ENCODE results near the gene ROCK2. TPM values are rescaled to one million over a fixed set of nuclear protein-coding genes. Genes with fewer than 3 reads are reported as not detected.
"Not testable (repeated sequence)": the region's sequence is repeated elsewhere in the genome, so short reads cannot be mapped to it uniquely, and the experiment has no call there.

The ROCK2 gene
- total RNA-seq, 1 experiment from 2014 or later, result 44.6 TPM

DNA sequence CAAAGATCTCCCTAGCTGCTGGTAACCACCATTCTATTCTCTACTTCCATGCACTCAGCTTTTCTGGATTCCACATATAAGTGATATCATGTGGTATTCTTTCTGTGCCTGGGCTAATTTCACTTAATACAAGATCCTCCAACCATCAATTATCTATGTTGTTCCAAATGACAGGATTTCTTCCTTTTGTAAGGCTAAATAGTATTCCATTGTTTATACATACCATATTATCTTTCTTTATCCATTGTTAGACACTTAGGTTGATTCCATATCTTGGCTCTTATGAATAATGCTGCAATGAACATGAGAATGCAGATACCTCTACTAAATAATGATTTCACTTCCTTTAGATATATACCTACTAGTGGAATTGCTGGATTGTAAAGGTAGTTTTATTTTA, 66.2 kb downstream of the ROCK2 start:
- DNase-seq (ENCODE audit: low spot score), result no peak

DNA sequence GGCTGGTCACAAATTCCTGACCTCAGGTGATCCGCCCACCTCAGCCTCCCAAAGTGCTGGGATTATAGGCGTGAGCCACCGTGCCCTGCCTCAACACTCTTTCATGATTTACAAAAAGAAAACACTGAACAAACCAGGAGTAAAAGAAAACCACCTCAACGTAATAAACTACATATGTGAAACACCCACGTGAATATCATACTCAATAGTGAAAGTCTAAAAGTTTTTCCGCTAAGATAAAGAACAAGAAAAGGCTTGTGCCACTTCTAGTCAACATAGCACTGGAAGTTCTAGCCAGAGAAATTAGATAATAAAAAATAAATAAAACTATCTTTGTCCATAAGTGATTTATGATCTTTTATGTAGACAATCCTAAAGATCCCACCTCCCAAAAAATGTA, 68.5 kb downstream of the ROCK2 start:
- DNase-seq (ENCODE audit: low spot score), result no peak

- no peak for DNase-seq (ENCODE audit: low spot score)
Observed at GRCh38 chr2:11270891-11271290, 73.5 kb downstream of the ROCK2 start.

DNA sequence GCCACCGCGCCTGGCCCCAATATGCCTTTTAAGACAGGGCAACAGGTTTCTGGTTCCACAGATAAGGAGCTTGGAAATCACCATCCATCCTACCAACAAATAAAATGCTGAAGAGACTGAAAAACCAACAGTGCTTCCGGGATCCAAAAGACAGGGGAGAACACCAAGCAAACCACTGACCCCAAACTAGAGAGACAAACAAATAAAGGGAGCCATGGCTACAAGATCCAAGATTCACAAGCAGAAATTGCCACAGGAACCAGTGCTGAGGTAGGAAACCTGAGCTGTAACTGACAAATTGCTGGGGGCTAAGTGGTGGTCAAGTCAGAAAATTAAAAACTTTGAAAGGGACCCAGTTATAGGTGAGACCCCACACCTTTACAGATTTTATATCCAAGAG, 76.5 kb downstream of the ROCK2 start:
- DNase-seq (ENCODE audit: low spot score), result no peak

DNA sequence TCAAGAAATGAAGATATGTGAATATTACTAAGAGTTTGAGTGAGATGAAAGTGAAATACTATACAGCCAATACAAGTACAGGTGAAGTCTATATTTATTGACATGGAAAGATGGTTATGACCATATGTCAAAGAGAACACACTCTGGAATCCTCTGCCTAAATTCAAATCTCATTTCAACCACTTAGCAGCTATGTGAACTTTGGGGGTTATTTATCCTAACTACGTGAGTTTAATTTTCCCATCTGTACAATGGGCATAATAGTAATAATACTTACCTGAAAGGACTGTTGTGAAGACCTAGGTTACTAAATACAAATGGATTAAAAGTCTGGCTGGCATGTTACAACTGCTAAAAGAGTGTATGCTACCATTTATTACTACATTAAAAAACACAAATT, 79.6 kb downstream of the ROCK2 start:
- DNase-seq (ENCODE audit: low spot score), result no peak

DNA sequence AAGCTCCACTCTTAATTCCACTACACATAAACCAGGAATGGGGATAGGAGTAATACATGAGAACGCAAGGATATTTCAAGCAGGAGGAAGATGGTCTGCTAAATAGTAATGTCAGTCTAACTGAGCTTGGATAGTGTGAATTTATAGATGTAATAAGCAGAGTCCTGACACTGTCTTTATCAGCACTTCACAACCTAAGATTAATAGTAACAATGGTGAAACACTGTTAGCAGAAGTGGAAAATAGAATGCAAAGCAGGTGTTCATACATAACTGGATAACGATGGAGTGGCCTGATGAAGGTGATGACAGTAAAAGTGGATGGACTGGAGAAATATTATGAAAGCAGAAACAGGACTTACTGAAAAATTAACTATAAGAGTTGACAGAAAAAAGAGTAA, 80.4 kb downstream of the ROCK2 start:
- no peak for DNase-seq (ENCODE audit: low spot score)

- no peak for DNase-seq (ENCODE audit: low spot score)
Observed at GRCh38 chr2:11263177-11263576, 81.3 kb downstream of the ROCK2 start.

- DNase-seq (ENCODE audit: low spot score), result not testable (repeated sequence)
Observed at GRCh38 chr2:11262438-11262837, 82.0 kb downstream of the ROCK2 start.

DNA sequence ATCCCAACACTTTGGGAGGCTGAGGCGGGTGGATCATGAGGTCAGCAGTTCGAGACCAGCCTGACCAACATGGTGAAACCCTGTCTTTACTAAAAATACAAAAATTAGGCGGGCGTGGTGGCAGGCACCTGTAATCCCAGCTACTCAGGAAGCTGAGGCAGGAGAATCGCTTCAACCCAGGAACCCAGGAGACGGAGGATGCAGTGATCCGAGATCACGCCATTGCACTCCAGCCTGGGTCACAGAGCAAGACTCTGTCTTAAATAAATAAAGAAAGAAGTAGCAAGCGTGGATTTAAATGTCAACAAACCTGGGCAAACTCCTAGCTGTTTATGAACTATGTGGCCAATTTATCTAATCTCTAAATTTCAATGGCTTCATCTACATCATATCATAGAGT, 82.9 kb downstream of the ROCK2 start:
- DNase-seq (ENCODE audit: low spot score), result not testable (repeated sequence)

GRCh38 chr2:11260979-11261378, 83.5 kb downstream of the ROCK2 start:
- no peak for DNase-seq (ENCODE audit: low spot score)

- no peak for DNase-seq (ENCODE audit: low spot score)
Observed at GRCh38 chr2:11257964-11258363, 86.5 kb downstream of the ROCK2 start.

DNA sequence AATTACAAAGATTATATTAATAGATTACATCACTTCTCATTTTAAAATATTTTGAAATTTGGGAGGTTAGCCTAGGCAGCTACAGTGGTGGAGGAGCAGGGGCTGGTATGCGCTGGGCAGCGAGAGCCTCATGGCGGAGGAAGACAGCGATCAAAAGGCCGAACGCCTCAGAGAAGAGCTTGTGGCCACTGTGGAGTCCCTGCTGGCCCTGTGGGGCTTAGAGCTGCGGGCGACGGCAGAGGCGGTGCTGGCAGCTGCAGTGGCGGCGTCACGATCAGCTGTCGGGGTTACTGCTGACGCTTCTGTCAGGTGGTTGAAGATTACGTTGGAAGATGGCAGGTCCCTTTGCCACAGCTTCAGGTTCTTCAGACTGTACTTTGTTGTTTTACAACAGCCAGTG, 87.4 kb downstream of the ROCK2 start:
- no peak for DNase-seq (ENCODE audit: low spot score)

- DNase-seq (ENCODE audit: low spot score), result no peak
Observed at GRCh38 chr2:11256166-11256565, 88.3 kb downstream of the ROCK2 start.

DNA sequence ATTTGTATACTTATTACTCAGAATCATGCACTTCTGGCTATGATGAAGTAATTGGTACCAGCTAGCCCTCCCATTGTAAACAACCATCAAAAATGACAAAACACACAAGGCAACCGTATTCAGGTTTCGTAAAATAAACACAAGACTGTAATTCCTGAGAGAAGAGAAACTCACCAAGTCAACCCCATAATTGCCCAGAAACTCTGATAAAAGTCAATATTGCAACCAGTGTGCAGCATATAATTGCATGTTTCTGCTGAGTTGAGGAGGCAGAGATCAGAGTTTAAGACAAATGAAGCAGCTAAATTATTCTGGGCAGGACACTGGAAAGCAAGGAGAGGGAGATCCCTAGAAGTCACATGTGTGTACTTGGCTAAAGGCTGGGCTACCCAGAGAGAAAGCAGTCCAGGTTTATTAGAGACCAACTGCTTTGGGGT, 90.3 kb downstream of the ROCK2 start:
- DNase-seq (ENCODE audit: low spot score), result no peak

GRCh38 chr2:11252458-11252857, 92.0 kb downstream of the ROCK2 start:
- not testable (repeated sequence) for DNase-seq (ENCODE audit: low spot score)

- DNase-seq (ENCODE audit: low spot score), result peak; percentile 5
Observed at GRCh38 chr2:11250400-11251196, 93.8 kb downstream of the ROCK2 start.

GRCh38 chr2:11245322-11245721, 99.1 kb downstream of the ROCK2 start:
- no peak for DNase-seq (ENCODE audit: low spot score)

DNA sequence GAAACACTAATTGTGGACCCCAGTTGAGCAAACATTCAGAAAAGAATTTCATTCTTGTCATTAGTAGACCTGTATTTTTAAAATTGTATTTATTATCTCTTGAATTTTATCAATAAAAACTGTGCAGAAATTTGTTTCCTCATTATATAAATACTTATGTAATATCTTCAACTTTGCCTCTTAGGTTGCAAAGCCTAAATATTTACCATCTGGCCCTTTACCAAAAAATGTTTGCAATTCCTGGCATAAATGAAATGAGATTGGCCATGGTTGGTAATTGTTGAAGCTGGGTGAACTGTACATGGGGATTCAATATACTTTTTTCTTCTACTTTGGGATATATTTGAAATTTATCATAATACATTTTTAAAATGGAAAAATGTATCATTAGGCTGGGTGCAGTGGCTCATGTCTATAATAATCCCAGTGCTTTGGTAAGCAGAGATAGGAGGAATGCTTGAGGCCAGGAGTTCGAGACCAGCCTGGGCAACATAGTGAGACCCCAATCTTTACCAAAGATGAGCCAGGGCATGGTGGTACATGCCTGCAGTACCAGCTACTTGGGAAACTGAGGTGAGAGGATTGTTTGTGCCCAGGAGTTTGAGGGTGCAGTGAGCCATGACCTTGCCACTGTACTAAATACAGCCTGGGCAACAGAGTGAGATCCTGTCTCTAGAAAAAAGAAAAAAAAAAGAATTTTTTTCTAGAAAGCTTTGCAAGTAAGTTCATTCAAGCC, 100.2 kb downstream of the ROCK2 start:
- DNase-seq (ENCODE audit: low spot score), result no peak

GRCh38 chr2:11243512-11243911, 100.9 kb downstream of the ROCK2 start:
- DNase-seq (ENCODE audit: low spot score), result no peak

DNA sequence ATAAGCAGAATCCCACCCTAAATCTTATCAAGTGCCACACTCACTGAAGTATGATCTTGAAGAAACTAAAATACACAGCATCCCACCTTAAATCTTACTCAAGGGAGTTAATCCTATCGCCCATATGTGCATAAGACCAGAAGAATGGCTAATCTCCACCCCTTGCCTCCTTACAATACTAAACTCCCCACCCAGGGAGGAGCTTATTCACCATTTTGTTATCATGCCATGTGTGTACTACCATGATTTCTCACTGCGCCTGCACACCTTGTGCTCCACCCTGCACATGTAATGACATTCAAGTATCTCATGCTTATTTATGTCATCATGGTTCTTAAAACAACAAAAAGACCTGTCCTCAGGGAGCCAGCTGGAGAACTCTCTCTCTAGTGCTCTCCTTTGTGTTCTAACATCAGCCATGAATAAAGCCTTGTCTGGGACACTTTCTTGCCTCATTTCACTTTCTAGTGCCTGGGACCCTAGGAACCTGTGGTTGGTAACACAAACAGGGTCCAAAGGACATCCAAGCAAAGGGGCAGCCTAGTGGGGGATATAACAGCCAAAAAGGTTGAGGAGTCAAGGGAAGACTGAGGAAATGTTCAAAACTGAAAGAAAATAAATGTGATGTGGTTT, 101.8 kb downstream of the ROCK2 start:
- no peak for DNase-seq (ENCODE audit: low spot score)

DNA sequence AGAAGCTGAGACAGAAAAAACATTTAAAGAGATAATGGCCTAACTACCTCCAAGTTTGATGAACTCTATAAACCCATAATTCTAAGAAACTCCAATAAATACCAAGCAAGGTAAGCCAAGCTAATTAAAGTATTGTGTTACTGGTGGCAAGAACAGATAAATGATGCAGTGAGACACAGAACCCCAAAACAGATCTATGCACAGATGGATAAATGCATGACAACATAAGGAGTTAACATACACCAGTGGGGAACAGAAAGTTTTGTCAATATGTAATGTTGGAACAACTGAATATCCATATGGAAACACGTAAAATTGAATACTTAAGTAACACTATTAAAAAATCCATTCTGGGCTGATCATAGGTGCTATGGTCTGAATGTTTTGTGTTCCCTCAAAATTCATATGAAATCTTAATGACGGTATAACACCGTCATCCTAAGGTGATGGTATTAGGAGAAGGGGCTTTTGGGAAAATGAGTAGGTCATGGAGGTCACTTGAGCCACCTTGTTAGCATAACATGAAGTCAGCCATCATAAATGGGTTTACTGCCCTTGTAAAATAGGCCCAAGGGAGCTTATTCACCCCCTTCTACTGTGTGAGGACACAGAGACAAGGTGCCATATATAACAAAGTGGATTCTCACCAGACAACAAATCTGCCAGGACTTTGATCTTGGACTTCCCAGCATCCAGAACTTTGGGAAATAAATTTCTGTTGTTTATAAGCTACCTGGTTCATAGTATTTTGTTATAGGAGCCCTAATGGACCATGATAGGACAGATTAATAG, 102.8 kb downstream of the ROCK2 start:
- DNase-seq (ENCODE audit: low spot score), result no peak

All from A172 (cell line).